IMR-90 (cell line): Measurements from ENCODE around the gene LECT2. TPM values are rescaled to one million over a fixed set of nuclear protein-coding genes. Genes with fewer than 3 reads are reported as not detected.

Experiments used
- ATAC-seq: fragments of 200-7000 bp; cut with Tn5 transposase; 2 replicates; pipeline ENCODE4 v1.9.1; 2020; ENCODE audit warnings: low read depth, mild to moderate bottlenecking, moderate library complexity
- BruUV-seq: library from RNA; stranded (reverse); fragments of 400-500 nt; replicated peaks from 2 replicates; lab custom pipeline; 2021; lab: Mats Ljungman, UMichigan
- CTCF ChIA-PET: fragments of 300-600 bp; formaldehyde crosslinking; extraction: SDS; loops from one replicate; lab custom pipeline; 2021; ENCODE audit warnings: antibody characterized with exemption; lab: Yijun Ruan, JAX
- POLR2A ChIA-PET: fragments of 300-600 bp; sonication (Branson Sonifier 250); formaldehyde crosslinking; loops from one replicate; lab custom pipeline; 2022; ENCODE audit warnings: antibody characterized with exemption; ENCODE audit not compliant: unreplicated experiment; lab: Charles Lee
- DNase-seq: peaks from one replicate; pipeline ENCODE4 v3.0.0; 2013
- H2AFZ ChIP-seq: replicated peaks from 2 replicates; pipeline ENCODE3; 2013; ENCODE audit warnings: low read length, mild to moderate bottlenecking; ENCODE audit not compliant: poor library complexity
- H2AK5ac ChIP-seq: 2 replicates; pipeline ENCODE4 v1.6.1; 2013; ENCODE audit warnings: low read depth, low read length, inconsistent platforms
- H2AK9ac ChIP-seq: replicated peaks from 2 replicates; pipeline ENCODE3; 2013; ENCODE audit warnings: mild to moderate bottlenecking, low read depth, low read length, moderate library complexity; ENCODE audit not compliant: poor library complexity
- H2BK120ac ChIP-seq: 2 replicates; pipeline ENCODE4 v1.6.1; 2013; ENCODE audit warnings: low read depth, low read length, inconsistent platforms
- H2BK15ac ChIP-seq: 3 replicates; pipeline ENCODE4 v1.6.1; 2013; ENCODE audit warnings: low read depth, low read length, inconsistent platforms
- H2BK20ac ChIP-seq: 2 replicates; pipeline ENCODE4 v1.6.1; 2013; ENCODE audit warnings: low read depth, mild to moderate bottlenecking, inconsistent platforms, low read length, moderate library complexity
- H2BK5ac ChIP-seq: 2 replicates; pipeline ENCODE4 v1.6.1; 2013; ENCODE audit warnings: mild to moderate bottlenecking, low read depth, low read length, inconsistent platforms; ENCODE audit not compliant: poor library complexity, severe bottlenecking
- H3K14ac ChIP-seq: replicated peaks from 2 replicates; pipeline ENCODE4 v1.6.1; 2013; ENCODE audit warnings: low read depth, low read length, inconsistent platforms
- H3K18ac ChIP-seq: 2 replicates; pipeline ENCODE4 v1.6.1; 2013; ENCODE audit warnings: low read depth, low read length, control low read depth
- H3K23ac ChIP-seq: 2 replicates; pipeline ENCODE4 v1.6.1; 2013; ENCODE audit warnings: low read depth, low read length, inconsistent platforms
- H3K27ac ChIP-seq: 2 replicates; pipeline ENCODE4 v1.5.1; 2013; ENCODE audit warnings: mild to moderate bottlenecking, control low read depth, low read length; ENCODE audit not compliant: insufficient read depth
- H3K27me3 ChIP-seq: 2 replicates; pipeline ENCODE4 v1.6.1; 2013; ENCODE audit warnings: low read length; ENCODE audit not compliant: control insufficient read depth, insufficient read depth
- H3K36me3 ChIP-seq: 2 replicates; pipeline ENCODE4 v1.6.1; 2013; ENCODE audit warnings: low read length, mixed read lengths; ENCODE audit not compliant: control insufficient read depth, insufficient read depth
- H3K4ac ChIP-seq: 2 replicates; pipeline ENCODE4 v1.6.1; 2013; ENCODE audit warnings: low read depth, low read length, inconsistent platforms
- H3K4me1 ChIP-seq: 2 replicates; pipeline ENCODE4 v1.6.1; 2013; ENCODE audit warnings: low read length, mixed read lengths; ENCODE audit not compliant: control insufficient read depth, insufficient read depth
- H3K4me2 ChIP-seq: 2 replicates; pipeline ENCODE4 v1.6.1; 2013; ENCODE audit warnings: low read depth, mild to moderate bottlenecking, control low read depth, low read length, moderate library complexity
- H3K4me3 ChIP-seq: 2 replicates; pipeline ENCODE4 v1.5.1; 2013; ENCODE audit warnings: low read depth, mild to moderate bottlenecking, control low read depth, low read length, moderate library complexity; ENCODE audit not compliant: insufficient read depth
- H3K56ac ChIP-seq: 2 replicates; pipeline ENCODE4 v1.6.1; 2013; ENCODE audit warnings: low read length, inconsistent platforms; ENCODE audit not compliant: insufficient read depth; ENCODE audit errors: extremely low read depth
- H3K79me1 ChIP-seq, 2 experiments: 2 replicates each; pipeline ENCODE4 v1.6.1; 2013; ENCODE audit warnings: low read length in 2 of 2, inconsistent platforms in 1 of 2, low read depth in 1 of 2
- H3K9ac ChIP-seq: 2 replicates; pipeline ENCODE4 v1.6.1; 2013; ENCODE audit warnings: low read depth, low read length, control low read depth
- H3K9me1 ChIP-seq: 2 replicates; pipeline ENCODE4 v1.6.1; 2013; ENCODE audit warnings: low read length, inconsistent platforms; ENCODE audit not compliant: insufficient read depth
- H3K9me3 ChIP-seq: 2 replicates; pipeline ENCODE4 v1.6.1; 2013; ENCODE audit warnings: low read length; ENCODE audit not compliant: control insufficient read depth, insufficient read depth
- H4K20me1 ChIP-seq: 2 replicates; pipeline ENCODE4 v1.6.1; 2013; ENCODE audit warnings: low read length, inconsistent platforms; ENCODE audit not compliant: insufficient read depth
- H4K5ac ChIP-seq: 2 replicates; pipeline ENCODE4 v1.6.1; 2013; ENCODE audit warnings: mild to moderate bottlenecking, low read depth, low read length, control low read depth
- H4K8ac ChIP-seq, 2 experiments: 2 replicates each; pipeline ENCODE4 v1.6.1; 2013; ENCODE audit warnings: low read depth in 2 of 2, low read length in 2 of 2, control low read depth in 1 of 2, inconsistent platforms in 1 of 2
- H4K91ac ChIP-seq: 2 replicates; pipeline ENCODE4 v1.6.1; 2013; ENCODE audit warnings: low read depth, low read length, inconsistent platforms; ENCODE audit not compliant: insufficient read depth
- BHLHE40 ChIP-seq: fragments of 150-350 bp; IDR thresholded peaks from 2 replicates; pipeline ENCODE4 v1.6.1; 2016; ENCODE audit warnings: mild to moderate bottlenecking, low read depth, low read length
- CEBPB ChIP-seq: IDR thresholded peaks from 2 replicates; pipeline ENCODE4 v1.6.1; 2012; ENCODE audit warnings: low read depth, low read length, improper control_type of control experiment
- CHD1 ChIP-seq: IDR thresholded peaks from 2 replicates; pipeline ENCODE4 v1.6.1; 2012; ENCODE audit warnings: low read depth, low read length, improper control_type of control experiment
- ELK1 ChIP-seq: fragments of 150-350 bp; IDR thresholded peaks from 2 replicates; pipeline ENCODE4 v1.6.1; 2016; ENCODE audit warnings: low read depth, mild to moderate bottlenecking, low read length, moderate library complexity, borderline replicate concordance
- FOS ChIP-seq: fragments of 150-350 bp; IDR thresholded peaks from 2 replicates; pipeline ENCODE4 v1.6.1; 2016; ENCODE audit warnings: low read depth, low read length
- MAFK ChIP-seq: IDR thresholded peaks from 2 replicates; pipeline ENCODE4 v1.6.1; 2012; ENCODE audit warnings: low read depth, low read length, improper control_type of control experiment
- MAZ ChIP-seq: IDR thresholded peaks from 2 replicates; pipeline ENCODE4 v1.6.1; 2012; ENCODE audit warnings: low read depth, mild to moderate bottlenecking, low read length, improper control_type of control experiment, moderate library complexity, borderline replicate concordance
- MXI1 ChIP-seq: IDR thresholded peaks from 2 replicates; pipeline ENCODE4 v1.6.1; 2012; ENCODE audit warnings: low read depth, mild to moderate bottlenecking, low read length, moderate library complexity, borderline replicate concordance
- NFE2L2 ChIP-seq: fragments of 150-350 bp; IDR thresholded peaks from 2 replicates; pipeline ENCODE4 v1.6.1; 2016; ENCODE audit warnings: low read depth, mild to moderate bottlenecking, low read length
- POLR2A ChIP-seq: IDR thresholded peaks from 2 replicates; pipeline ENCODE4 v1.6.1; 2012; ENCODE audit warnings: mild to moderate bottlenecking, low read depth, low read length
- RAD21 ChIP-seq: IDR thresholded peaks from 2 replicates; pipeline ENCODE4 v1.6.1; 2012; ENCODE audit warnings: low read length, improper control_type of control experiment
- RCOR1 ChIP-seq: IDR thresholded peaks from 2 replicates; pipeline ENCODE4 v1.6.1; 2012; ENCODE audit warnings: mild to moderate bottlenecking, low read length, improper control_type of control experiment; ENCODE audit not compliant: insufficient replicate concordance
- RFX5 ChIP-seq: IDR thresholded peaks from 2 replicates; pipeline ENCODE4 v1.8.0; 2012; ENCODE audit warnings: low read depth, mild to moderate bottlenecking, low read length, moderate library complexity
- SMC3 ChIP-seq: fragments of 150-350 bp; IDR thresholded peaks from 2 replicates; pipeline ENCODE4 v1.6.1; 2016; ENCODE audit warnings: low read depth, mild to moderate bottlenecking, antibody characterized with exemption, low read length, moderate library complexity
- WGBS, 2 experiments: methylation state at CpG; one replicate each; pipeline versions ENCODE4 v1.1.5 to v1.1.7; 2013; ENCODE audit warnings: missing lambda C conversion rate in 2 of 2; ENCODE audit not compliant: insufficient read length in 1 of 2; ENCODE audit errors: extremely low coverage in 2 of 2; 5-methylcytosine and 5-hydroxymethylcytosine counted together
- dilution Hi-C: fragments of 300-500 bp; cut with HindIII; formaldehyde crosslinking; loops from one replicate; pipeline ENCODE4 v1.14.3; 2018; ENCODE audit warnings: low sequenced_read_pairs; ENCODE audit not compliant: unreplicated experiment
- in situ Hi-C: fragments of 300-500 bp; cut with MboI; formaldehyde crosslinking; loops from 3 replicates; pipeline ENCODE4 v1.14.3; 2019; ENCODE audit warnings: low sequenced_read_pairs, inconsistent platforms, mixed read lengths
- intact Hi-C: fragments of 100-400 bp; cut with micrococcal nuclease; formaldehyde crosslinking; loops from 2 replicates; pipeline ENCODE4 v1.10.0; 2022
- polyA plus RNA-seq, 3 experiments: library from polyadenylated mRNA; depleted of rRNA; stranded (reverse); fragments of >200 nt; gene quantifications; 2 replicates each; pipeline ENCODE4 v1.2.3, GENCODE V29; 2012; ENCODE audit warnings: low replicate concordance in 1 of 3
- total RNA-seq: library from RNA; depleted of rRNA; stranded (reverse); fragments of >200 nt; gene quantifications from 2 replicates; pipeline ENCODE4 v1.2.3, GENCODE V29; 2012
- TF ChIP-seq, protein P1 (sequence below): fragments of 150-350 bp; IDR thresholded peaks from 2 replicates; pipeline ENCODE4 v1.6.1; 2017; ENCODE audit warnings: mild to moderate bottlenecking, antibody characterized with exemption, low read length, low read depth

The LECT2 gene
- total and polyA plus RNA-seq, 2 of the 4 experiments (the other 2 are of a cell fraction): not detected

GRCh38 chr5:135942202-135942771 lies 12.5 kb downstream of the LECT2 start:
- no peaks in the 10 kb centered on the region for H3K79me1 ChIP-seq
- no peak overlapping the region for H3K27ac ChIP-seq
- H3K9me3 ChIP-seq: no peaks in the 10 kb centered on the region
- H2BK120ac ChIP-seq: no peak overlapping the region
- H3K14ac ChIP-seq: no peak overlapping the region
- 71% methylated on average over 1 of the region's 3 CpGs; no CpG with 5 or more reads in 1 of the 2 experiments for WGBS, 2 experiments
- H2BK20ac ChIP-seq: no peak overlapping the region
- no peak overlapping the region for H3K4me2 ChIP-seq
- H2BK5ac ChIP-seq: no peak overlapping the region
- no peak overlapping the region for H3K23ac ChIP-seq
- H2AK5ac ChIP-seq: no peak overlapping the region
- no peak overlapping the region for H4K8ac ChIP-seq
- intact Hi-C loops (no loop called here), in situ Hi-C loops (no loop called here), dilution Hi-C loops (no loop called here)
- DNase-seq: no peak
- no peak overlapping the region for H4K5ac ChIP-seq
- H3K4ac ChIP-seq: no peak overlapping the region
- BruUV-seq: no TSS peak
- no peaks in the 10 kb centered on the region for H4K20me1 ChIP-seq
- H2AFZ ChIP-seq: no peak overlapping the region
- no peak overlapping the region for H4K91ac ChIP-seq
- H3K4me3 ChIP-seq: no peak overlapping the region
- no peak overlapping the region for H2BK15ac ChIP-seq
- H3K27me3 ChIP-seq: peaks cover 12% of the 10 kb centered on the region
- no peak for ATAC-seq
- ChIA-PET CTCF (interaction anchor here (0.7 to 1.8 kb wide), 4 partner anchors 87 to 142 kb away, joined by 3 to 6 read pairs (median 3); partner anchors contain the start of gene TGFBI), POLR2A (no interaction called here)
- H3K36me3 ChIP-seq: no peaks in the 10 kb centered on the region
- no peak for TF ChIP-seq MXI1
- TF ChIP-seq, protein P1, sequence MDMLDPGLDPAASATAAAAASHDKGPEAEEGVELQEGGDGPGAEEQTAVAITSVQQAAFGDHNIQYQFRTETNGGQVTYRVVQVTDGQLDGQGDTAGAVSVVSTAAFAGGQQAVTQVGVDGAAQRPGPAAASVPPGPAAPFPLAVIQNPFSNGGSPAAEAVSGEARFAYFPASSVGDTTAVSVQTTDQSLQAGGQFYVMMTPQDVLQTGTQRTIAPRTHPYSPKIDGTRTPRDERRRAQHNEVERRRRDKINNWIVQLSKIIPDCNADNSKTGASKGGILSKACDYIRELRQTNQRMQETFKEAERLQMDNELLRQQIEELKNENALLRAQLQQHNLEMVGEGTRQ: no peak
- no peak for TF ChIP-seq RCOR1
- no peak for TF ChIP-seq BHLHE40
- no peak for TF ChIP-seq ELK1
- no peak for TF ChIP-seq MAFK
- no peak for TF ChIP-seq POLR2A
- TF ChIP-seq CEBPB: no peak
- no peak for TF ChIP-seq RAD21
- no peak for TF ChIP-seq CHD1
- no peak for TF ChIP-seq RFX5
- no peak for TF ChIP-seq SMC3
- TF ChIP-seq MAZ: no peak
- no peak for TF ChIP-seq NFE2L2
- TF ChIP-seq FOS: no peak
- no peak overlapping the region for H3K56ac ChIP-seq
- H2AK9ac ChIP-seq: no peak overlapping the region
- H3K18ac ChIP-seq: no peak overlapping the region
- H3K9me1 ChIP-seq: peaks cover 2% of the 10 kb centered on the region; the same call in 1 of the 2 replicates
- no peaks in the 10 kb centered on the region for H3K4me1 ChIP-seq
- no peak overlapping the region for H3K9ac ChIP-seq
